Sigmoid colon (tissue), 7 donors: Measurements from ENCODE around the gene SCN9A. TPM values are rescaled to one million over a fixed set of nuclear protein-coding genes. Genes with fewer than 3 reads are reported as not detected.

Experiments used
- DNase-seq: peaks from one replicate; pipeline ENCODE4 v3.0.0-alpha.2; 2019
- H3K27ac ChIP-seq, 4 donors: fragments of 200-600 bp; sonication (generic); one replicate each; pipeline ENCODE4 v1.5.1; 2016 to 2019; ENCODE audit warnings: mild to moderate bottlenecking in 1 of 4
- H3K27me3 ChIP-seq, 3 donors: fragments of 200-600 bp; sonication (generic); one replicate each; pipeline ENCODE4 v1.5.1; 2019; ENCODE audit warnings: mild to moderate bottlenecking in 1 of 3
- H3K36me3 ChIP-seq, 4 donors: fragments of 200-600 bp; sonication (generic); one replicate each; pipeline ENCODE4 v1.5.1; 2016 to 2019
- H3K4me1 ChIP-seq, 4 donors: fragments of 200-600 bp; sonication (generic); one replicate each; pipeline ENCODE4 v1.5.1; 2017 to 2019
- H3K4me3 ChIP-seq, 4 donors: fragments of 200-600 bp; sonication (generic); one replicate each; pipeline ENCODE4 v1.5.1; 2017 to 2019; ENCODE audit warnings: mild to moderate bottlenecking in 2 of 4, moderate library complexity in 1 of 4
- H3K9me3 ChIP-seq, 4 donors: fragments of 200-600 bp in 3 of 4; sonication (generic) in 3 of 4; one replicate each; pipeline versions ENCODE4 v1.5.1 to v1.6.1; 2013 to 2019
- EP300 ChIP-seq, 4 donors: sonication (generic); formaldehyde crosslinking; IDR thresholded peaks; one replicate each; pipeline ENCODE4 v1.6.1; 2017; ENCODE audit warnings: antibody characterized with exemption in 4 of 4
- POLR2A ChIP-seq, 2 donors: fragments of 450-650 bp; IDR thresholded peaks; one replicate each; pipeline ENCODE4 v1.6.1; 2016; ENCODE audit warnings: antibody characterized with exemption in 2 of 2, mild to moderate bottlenecking in 2 of 2, moderate library complexity in 2 of 2
- POLR2AphosphoS5 ChIP-seq, 4 donors: sonication (generic); formaldehyde crosslinking; IDR thresholded peaks; one replicate each; pipeline ENCODE4 v1.6.1; 2017; ENCODE audit warnings: antibody characterized with exemption in 4 of 4
- WGBS, 2 donors: extraction: QIAGEN DNeasy Blood & Tissue Kit; methylation state at CpG; one replicate each; pipeline ENCODE4 v1.1.7; 2013; 5-methylcytosine and 5-hydroxymethylcytosine counted together
- intact Hi-C: fragments of 100-400 bp; cut with DNase I; formaldehyde crosslinking; loops from one replicate; pipeline ENCODE4 v1.15.1; 2023
- polyA plus RNA-seq, 3 donors: library from polyadenylated mRNA; stranded (reverse); fragments of 200-250 nt; gene quantifications; one replicate each; pipeline ENCODE4 v1.2.3, GENCODE V29; 2013
- total RNA-seq, 4 donors: library from RNA; depleted of rRNA; stranded (reverse); fragments of >200 nt; gene quantifications; one replicate each; pipeline ENCODE4 v1.1.0, GENCODE V29; 2016
- TF ChIP-seq, protein P1 (sequence below), 4 experiments: fragments of 450-650 bp in 3 of 4; fragments of 200-600 bp in 1 of 4; IDR thresholded peaks; one replicate each; pipeline ENCODE4 v1.5.1; 2016 to 2019; ENCODE audit warnings: antibody characterized with exemption in 4 of 4, mild to moderate bottlenecking in 3 of 4, moderate library complexity in 2 of 4
- donor health status: healthy with polysubstance abuse.
- donor health status: Bipolar disorder and iron deficiency.
- donor health status: healthy.

The SCN9A gene
- total and polyA plus RNA-seq, 7 donors: 0.23 to 22.1 (median 14.3) TPM

DNA sequence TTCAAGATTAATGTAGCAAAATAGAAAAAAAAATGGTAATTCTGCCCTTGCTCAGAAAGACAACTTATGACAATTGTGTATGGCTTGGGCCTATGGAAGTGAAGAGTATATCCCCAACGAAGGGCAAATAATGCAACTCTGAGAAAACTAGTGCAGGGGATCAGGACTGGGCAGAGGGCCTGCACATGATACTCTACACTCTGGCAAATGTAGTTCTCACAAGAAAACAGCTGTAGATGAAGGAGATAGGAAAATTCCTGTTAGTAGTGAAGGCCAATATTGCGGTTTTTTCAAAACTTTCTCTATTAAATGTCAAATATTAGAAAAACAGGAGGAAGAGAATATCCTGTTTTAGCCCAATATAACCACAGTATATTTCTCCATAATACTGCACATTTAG lies 77.8 kb downstream of the SCN9A start:
- TF ChIP-seq, protein P1, sequence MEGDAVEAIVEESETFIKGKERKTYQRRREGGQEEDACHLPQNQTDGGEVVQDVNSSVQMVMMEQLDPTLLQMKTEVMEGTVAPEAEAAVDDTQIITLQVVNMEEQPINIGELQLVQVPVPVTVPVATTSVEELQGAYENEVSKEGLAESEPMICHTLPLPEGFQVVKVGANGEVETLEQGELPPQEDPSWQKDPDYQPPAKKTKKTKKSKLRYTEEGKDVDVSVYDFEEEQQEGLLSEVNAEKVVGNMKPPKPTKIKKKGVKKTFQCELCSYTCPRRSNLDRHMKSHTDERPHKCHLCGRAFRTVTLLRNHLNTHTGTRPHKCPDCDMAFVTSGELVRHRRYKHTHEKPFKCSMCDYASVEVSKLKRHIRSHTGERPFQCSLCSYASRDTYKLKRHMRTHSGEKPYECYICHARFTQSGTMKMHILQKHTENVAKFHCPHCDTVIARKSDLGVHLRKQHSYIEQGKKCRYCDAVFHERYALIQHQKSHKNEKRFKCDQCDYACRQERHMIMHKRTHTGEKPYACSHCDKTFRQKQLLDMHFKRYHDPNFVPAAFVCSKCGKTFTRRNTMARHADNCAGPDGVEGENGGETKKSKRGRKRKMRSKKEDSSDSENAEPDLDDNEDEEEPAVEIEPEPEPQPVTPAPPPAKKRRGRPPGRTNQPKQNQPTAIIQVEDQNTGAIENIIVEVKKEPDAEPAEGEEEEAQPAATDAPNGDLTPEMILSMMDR (IDR thresholded peaks at IDR 0.05): no peak
- TF ChIP-seq POLR2AphosphoS5 (IDR thresholded peaks at IDR 0.05) (no peak), POLR2A (IDR thresholded peaks at IDR 0.05) (no peak), EP300 (IDR thresholded peaks at IDR 0.05) (no peak)
- Histone ChIP-seq H3K27ac (no peak overlapping the region), H3K4me3 (no peak overlapping the region), H3K4me1 (no peaks in the 10 kb centered on the region), H3K36me3 (peaks cover 0 to 2% (median 0%) of the 10 kb centered on the region in 4 donors), H3K27me3 (no peaks in the 10 kb centered on the region), H3K9me3 (no peaks in the 10 kb centered on the region)
- no peak for DNase-seq
- WGBS, 2 donors: 77 to 94% methylated on average over 2 of the region's 2 CpGs
- intact Hi-C loops: no loop called here

- no peaks in the 10 kb centered on the region for H3K9me3 ChIP-seq
- H3K4me1 ChIP-seq: no peaks in the 10 kb centered on the region
- H3K36me3 ChIP-seq: no peaks in the 10 kb centered on the region
- H3K27ac ChIP-seq: no peak overlapping the region
- TF ChIP-seq, protein P1 (IDR thresholded peaks at IDR 0.05): no peak
- TF ChIP-seq EP300 (IDR thresholded peaks at IDR 0.05): no peak
- TF ChIP-seq POLR2AphosphoS5 (IDR thresholded peaks at IDR 0.05): no peak
- TF ChIP-seq POLR2A (IDR thresholded peaks at IDR 0.05): no peak
- no peaks in the 10 kb centered on the region for H3K27me3 ChIP-seq
- no peak for DNase-seq
- intact Hi-C loops: no loop called here
- WGBS, 2 donors: 82 to 90% methylated on average over 1 of the region's 1 CpG
- H3K4me3 ChIP-seq: no peak overlapping the region
Measured at GRCh38 chr2:166293984-166294383, 81.8 kb downstream of the SCN9A start.

DNA sequence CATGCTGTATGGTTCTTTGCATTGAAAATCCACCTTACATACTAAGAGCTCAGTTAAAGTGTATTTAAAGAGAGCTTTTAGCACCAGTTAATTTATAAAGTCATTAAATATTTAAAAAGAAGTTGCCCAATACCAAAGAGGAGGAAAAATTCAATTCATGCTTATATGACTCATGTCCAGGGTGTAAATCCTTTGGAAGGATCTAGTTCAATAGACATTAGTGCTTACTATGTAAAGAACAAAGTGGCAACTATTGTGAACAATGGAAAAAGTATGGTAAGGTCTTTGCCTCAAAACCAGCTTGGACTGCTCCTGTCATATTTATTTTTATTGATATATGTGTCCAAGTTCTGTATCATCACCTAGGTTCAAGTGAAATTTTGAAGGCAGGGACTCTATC lies 90.5 kb downstream of the SCN9A start:
- no peak overlapping the region for H3K4me3 ChIP-seq
- H3K4me1 ChIP-seq: no peaks in the 10 kb centered on the region
- DNase-seq: no peak
- no peak for TF ChIP-seq POLR2AphosphoS5 (IDR thresholded peaks at IDR 0.05)
- TF ChIP-seq POLR2A (IDR thresholded peaks at IDR 0.05): no peak
- no peak for TF ChIP-seq EP300 (IDR thresholded peaks at IDR 0.05)
- TF ChIP-seq, protein P1 (IDR thresholded peaks at IDR 0.05): no peak
- peaks cover 0 to 23% (median 0%) of the 10 kb centered on the region in 4 donors for H3K36me3 ChIP-seq
- H3K27ac ChIP-seq: no peak overlapping the region
- H3K27me3 ChIP-seq: no peaks in the 10 kb centered on the region
- H3K9me3 ChIP-seq: no peaks in the 10 kb centered on the region
- intact Hi-C loops: no loop called here

DNA sequence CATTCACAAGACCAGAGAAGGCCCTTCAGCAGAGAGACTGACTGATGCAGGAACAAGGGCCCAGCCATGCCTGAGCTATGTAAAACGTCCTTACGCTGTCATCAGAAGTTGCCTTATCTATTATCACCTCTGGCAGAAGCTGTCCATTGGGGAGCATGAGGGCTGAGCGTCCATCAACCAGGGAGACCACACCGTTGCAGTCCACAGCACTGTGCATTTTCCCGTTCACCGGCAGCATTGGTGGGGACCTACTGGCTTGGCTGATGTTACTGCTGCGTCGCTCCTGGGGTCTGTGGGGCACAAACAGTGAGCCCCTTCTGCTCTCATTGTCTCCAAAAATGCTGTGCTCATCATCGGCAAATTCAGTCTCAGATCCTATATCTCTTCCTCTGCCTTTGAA lies 91.4 kb downstream of the SCN9A start:
- no peak for DNase-seq
- intact Hi-C loops: no loop called here
- TF ChIP-seq POLR2AphosphoS5 (IDR thresholded peaks at IDR 0.05): no peak
- TF ChIP-seq POLR2A (IDR thresholded peaks at IDR 0.05): no peak
- TF ChIP-seq EP300 (IDR thresholded peaks at IDR 0.05): no peak
- TF ChIP-seq, protein P1 (IDR thresholded peaks at IDR 0.05): no peak
- Histone ChIP-seq H3K4me3 (no peak overlapping the region), H3K9me3 (no peaks in the 10 kb centered on the region), H3K36me3 (peaks cover 0 to 30% (median 0%) of the 10 kb centered on the region in 4 donors), H3K4me1 (no peaks in the 10 kb centered on the region), H3K27ac (no peak overlapping the region), H3K27me3 (no peaks in the 10 kb centered on the region)
- 94 to 96% methylated on average over 9 of the region's 9 CpGs for WGBS, 2 donors

- H3K36me3 ChIP-seq: peaks cover 0 to 28% (median 0%) of the 10 kb centered on the region in 4 donors
- DNase-seq: no peak
- no peaks in the 10 kb centered on the region for H3K27me3 ChIP-seq
- H3K4me1 ChIP-seq: no peaks in the 10 kb centered on the region
- TF ChIP-seq EP300 (IDR thresholded peaks at IDR 0.05): no peak
- no peak overlapping the region for H3K27ac ChIP-seq
- H3K4me3 ChIP-seq: no peak overlapping the region
- intact Hi-C loops: no loop called here
- no peaks in the 10 kb centered on the region for H3K9me3 ChIP-seq
Measured at GRCh38 chr2:166282154-166282553, 93.6 kb downstream of the SCN9A start.
